Loucy (cell line): ENCODE results near the gene KSR1.

Experiments
- H2AFZ ChIP-seq: fragments of 200-600 bp; sonication (generic); 2 replicates; pipeline ENCODE4 v1.6.0; 2016; ENCODE audit warnings: antibody characterized with exemption, mild to moderate bottlenecking, low read length, moderate library complexity
- H3F3A ChIP-seq: fragments of 200-600 bp; 2 replicates; pipeline ENCODE4 v1.6.0; 2016; ENCODE audit warnings: antibody characterized with exemption, low read depth, mild to moderate bottlenecking
- H3K27me3 ChIP-seq: fragments of 200-600 bp; sonication (generic); 2 replicates; pipeline ENCODE4 v1.6.1; 2014; ENCODE audit warnings: low read length, mild to moderate bottlenecking; ENCODE audit not compliant: insufficient read depth, poor library complexity, severe bottlenecking
- H3K36me3 ChIP-seq: fragments of 200-600 bp; sonication (generic); 2 replicates; pipeline ENCODE4 v1.6.1; 2016; ENCODE audit warnings: low read length; ENCODE audit not compliant: insufficient read depth
- H3K4me1 ChIP-seq: fragments of 200-600 bp; sonication (generic); 2 replicates; pipeline ENCODE4 v1.5.1; 2014; ENCODE audit warnings: low read length, mild to moderate bottlenecking; ENCODE audit not compliant: insufficient read depth, poor library complexity, severe bottlenecking
- H3K4me2 ChIP-seq: fragments of 200-600 bp; sonication (generic); 2 replicates; pipeline ENCODE4 v1.6.0; 2014; ENCODE audit warnings: antibody characterized with exemption, low read length, low read depth, mild to moderate bottlenecking; ENCODE audit not compliant: poor library complexity, severe bottlenecking
- H3K4me3 ChIP-seq: fragments of 200-600 bp; sonication (generic); 2 replicates; pipeline ENCODE4 v1.5.1; 2014; ENCODE audit warnings: low read length, mild to moderate bottlenecking, mixed read lengths; ENCODE audit not compliant: poor library complexity, severe bottlenecking
- H3K79me2 ChIP-seq: fragments of 200-600 bp; sonication (generic); 2 replicates; pipeline ENCODE4 v1.6.1; 2014; ENCODE audit warnings: low read length; ENCODE audit not compliant: insufficient read depth
- H3K9ac ChIP-seq: fragments of 200-600 bp; sonication (generic); 2 replicates; pipeline ENCODE4 v1.6.0; 2014; ENCODE audit warnings: mild to moderate bottlenecking, low read depth, low read length, moderate library complexity; ENCODE audit not compliant: poor library complexity, severe bottlenecking
- H3K9me2 ChIP-seq: fragments of 200-600 bp; sonication (generic); replicated peaks from 2 replicates; pipeline ENCODE4 v1.6.1; 2016; ENCODE audit warnings: low read depth, low read length, mixed read lengths
- H3K9me3 ChIP-seq: fragments of 200-600 bp; sonication (generic); 2 replicates; pipeline ENCODE4 v1.6.1; 2014; ENCODE audit warnings: mild to moderate bottlenecking, antibody characterized with exemption, low read length, low read depth; ENCODE audit not compliant: insufficient read depth
- H4K20me1 ChIP-seq: fragments of 200-600 bp; sonication (generic); 2 replicates; pipeline ENCODE4 v1.6.0; 2014; ENCODE audit warnings: antibody characterized with exemption, low read length, mild to moderate bottlenecking; ENCODE audit not compliant: insufficient read depth, poor library complexity, severe bottlenecking
- CTCF ChIP-seq: fragments of 200-600 bp; sonication (generic); conservative IDR thresholded peaks from 2 replicates; pipeline ENCODE4 v1.5.1; 2014; ENCODE audit warnings: mild to moderate bottlenecking, antibody characterized with exemption, low read length
- EZH2phosphoT487 ChIP-seq: fragments of 200-600 bp; IDR thresholded peaks from 2 replicates; pipeline ENCODE4 v1.6.1; 2018; ENCODE audit warnings: antibody characterized with exemption, mild to moderate bottlenecking, moderate library complexity, borderline replicate concordance

The KSR1 gene

DNA sequence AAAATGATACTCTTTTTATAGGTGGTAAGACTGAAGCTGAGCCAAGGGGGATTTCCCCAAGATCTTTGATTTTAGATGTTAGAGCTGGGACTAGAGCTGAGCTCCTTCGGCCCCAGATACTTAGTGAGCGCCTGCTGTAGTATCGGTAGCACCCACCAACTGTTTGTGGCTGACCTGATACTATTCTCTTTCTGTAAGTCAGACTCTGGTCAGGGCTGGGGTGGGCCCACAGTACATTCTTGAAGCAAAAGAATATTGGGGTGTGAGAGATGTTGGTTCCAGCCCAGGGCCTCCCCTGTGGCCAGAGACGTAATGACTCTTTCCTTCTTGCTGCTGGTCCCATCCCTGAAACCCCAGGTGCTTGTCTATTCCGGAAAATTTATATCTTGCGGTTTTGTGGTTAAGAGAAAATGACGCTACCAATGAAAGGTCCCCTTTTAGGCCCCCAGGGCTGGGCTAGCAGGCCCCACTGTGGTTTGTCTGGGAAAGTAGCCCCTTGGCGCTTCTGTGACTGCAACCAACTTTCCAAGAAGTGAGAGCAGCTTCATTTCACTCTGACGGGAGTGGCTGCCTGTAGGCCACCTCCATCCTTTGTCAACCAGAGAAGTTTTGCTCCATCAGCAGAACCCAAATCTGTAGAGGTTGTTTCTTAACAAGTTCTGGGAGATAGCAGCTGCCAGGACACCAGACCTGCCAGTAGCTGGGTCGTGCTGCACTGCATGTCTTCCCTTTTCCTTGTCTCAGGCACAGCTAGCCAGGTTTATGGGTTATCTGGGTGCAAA is 88.3 kb downstream of the KSR1 start:
- H3K9me2 ChIP-seq: no peaks in the 10 kb centered on the region
- H4K20me1 ChIP-seq: peaks cover 44% of the 10 kb centered on the region
- no peaks in the 10 kb centered on the region for H3K9me3 ChIP-seq
- no peaks in the 10 kb centered on the region for H3K27me3 ChIP-seq
- H3F3A ChIP-seq: no peaks in the 10 kb centered on the region
- H3K4me1 ChIP-seq: peaks cover 57% of the 10 kb centered on the region
- no peaks in the 10 kb centered on the region for H3K36me3 ChIP-seq
- peak overlapping the region; percentile 86 for H3K4me2 ChIP-seq
- peaks cover 33% of the 10 kb centered on the region for H3K79me2 ChIP-seq
- no peak for TF ChIP-seq CTCF
- no peak; the same call in 1 of the 2 replicates for TF ChIP-seq EZH2phosphoT487
- H2AFZ ChIP-seq: no peak overlapping the region
- H3K9ac ChIP-seq: peak overlapping the region; percentile 6
- peak overlapping the region; percentile 67 for H3K4me3 ChIP-seq

GRCh38 chr17:27545562-27546229 is 89.4 kb downstream of the KSR1 start:
- H3K9ac ChIP-seq: peak overlapping the region; percentile 6
- H3K4me3 ChIP-seq: peak overlapping the region; percentile 67
- peaks cover 57% of the 10 kb centered on the region for H3K4me1 ChIP-seq
- no peaks in the 10 kb centered on the region for H3K9me3 ChIP-seq
- peak overlapping the region; percentile 86 for H3K4me2 ChIP-seq
- no peaks in the 10 kb centered on the region for H3K9me2 ChIP-seq
- H3K27me3 ChIP-seq: no peaks in the 10 kb centered on the region
- no peaks in the 10 kb centered on the region for H3F3A ChIP-seq
- no peak overlapping the region for H2AFZ ChIP-seq
- peaks cover 44% of the 10 kb centered on the region for H4K20me1 ChIP-seq
- H3K79me2 ChIP-seq: peaks cover 41% of the 10 kb centered on the region
- TF ChIP-seq CTCF (no peak), EZH2phosphoT487 (no peak)
- H3K36me3 ChIP-seq: no peaks in the 10 kb centered on the region

DNA sequence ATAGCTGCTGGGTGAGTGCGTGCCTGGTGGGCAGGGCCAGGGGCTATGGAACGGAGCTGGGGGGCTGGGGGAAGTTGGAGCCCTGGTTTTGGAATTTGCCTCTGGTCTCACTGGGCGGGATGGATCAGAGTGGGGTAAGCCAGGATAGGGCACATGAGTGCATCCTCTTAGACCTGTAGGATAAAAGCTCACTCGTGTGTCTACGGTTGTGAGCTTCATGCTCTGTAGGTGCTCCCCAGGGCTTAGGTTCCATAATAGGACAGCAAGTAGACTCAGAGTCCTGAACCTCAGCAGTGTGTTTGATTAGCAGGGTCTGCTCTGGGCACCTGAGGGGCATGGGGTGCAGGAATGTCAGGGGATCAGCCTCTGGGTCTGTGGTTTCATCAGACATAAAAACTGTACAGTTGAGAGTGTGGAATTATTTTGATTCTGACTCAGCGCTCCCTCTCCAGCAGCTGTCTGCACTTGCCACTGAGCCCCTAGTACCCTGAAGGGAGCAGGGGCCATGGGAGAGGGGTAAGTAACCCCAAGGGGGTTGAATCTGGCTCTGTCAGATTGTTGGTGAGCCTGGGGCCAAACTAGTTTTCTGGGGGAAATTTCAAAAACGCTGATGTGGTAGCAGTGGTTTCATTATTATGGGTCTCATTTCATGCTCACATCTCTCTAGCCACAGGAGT is 90.5 kb downstream of the KSR1 start:
- no peaks in the 10 kb centered on the region for H3K9me3 ChIP-seq
- peaks cover 52% of the 10 kb centered on the region for H3K4me1 ChIP-seq
- H3F3A ChIP-seq: no peaks in the 10 kb centered on the region
- H3K4me3 ChIP-seq: peak overlapping the region; percentile 38
- peak overlapping the region; percentile 86 for H3K4me2 ChIP-seq
- no peaks in the 10 kb centered on the region for H3K27me3 ChIP-seq
- TF ChIP-seq EZH2phosphoT487 (no peak), CTCF (no peak)
- no peak overlapping the region for H2AFZ ChIP-seq
- H3K79me2 ChIP-seq: peaks cover 41% of the 10 kb centered on the region
- H3K36me3 ChIP-seq: no peaks in the 10 kb centered on the region; the same call in 1 of the 2 replicates
- peaks cover 40% of the 10 kb centered on the region for H4K20me1 ChIP-seq
- H3K9ac ChIP-seq: peak overlapping the region; percentile 3
- H3K9me2 ChIP-seq: no peaks in the 10 kb centered on the region
